Stimulated activated CD4-positive, alpha-beta T cell treated with anti-CD3 and anti-CD28 coated beads, TNF-alpha, amount 100 ng/mL, for 1 hour (primary cell): ENCODE data around the gene RNF19B.
"Not testable (repeated sequence)": the region's sequence is repeated elsewhere in the genome, so short reads cannot be mapped to it uniquely, and the experiment has no call there.

Experiments used
- DNase-seq, 3 donors: peaks; one replicate each; pipeline ENCODE4 v3.0.0-alpha.2; 2020; ENCODE audit warnings: low read depth in 3 of 3, low spot score in 1 of 3

Gene RNF19B, protein sequence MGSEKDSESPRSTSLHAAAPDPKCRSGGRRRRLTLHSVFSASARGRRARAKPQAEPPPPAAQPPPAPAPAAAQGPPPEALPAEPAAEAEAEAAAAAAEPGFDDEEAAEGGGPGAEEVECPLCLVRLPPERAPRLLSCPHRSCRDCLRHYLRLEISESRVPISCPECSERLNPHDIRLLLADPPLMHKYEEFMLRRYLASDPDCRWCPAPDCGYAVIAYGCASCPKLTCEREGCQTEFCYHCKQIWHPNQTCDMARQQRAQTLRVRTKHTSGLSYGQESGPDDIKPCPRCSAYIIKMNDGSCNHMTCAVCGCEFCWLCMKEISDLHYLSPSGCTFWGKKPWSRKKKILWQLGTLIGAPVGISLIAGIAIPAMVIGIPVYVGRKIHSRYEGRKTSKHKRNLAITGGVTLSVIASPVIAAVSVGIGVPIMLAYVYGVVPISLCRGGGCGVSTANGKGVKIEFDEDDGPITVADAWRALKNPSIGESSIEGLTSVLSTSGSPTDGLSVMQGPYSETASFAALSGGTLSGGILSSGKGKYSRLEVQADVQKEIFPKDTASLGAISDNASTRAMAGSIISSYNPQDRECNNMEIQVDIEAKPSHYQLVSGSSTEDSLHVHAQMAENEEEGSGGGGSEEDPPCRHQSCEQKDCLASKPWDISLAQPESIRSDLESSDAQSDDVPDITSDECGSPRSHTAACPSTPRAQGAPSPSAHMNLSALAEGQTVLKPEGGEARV

DNA sequence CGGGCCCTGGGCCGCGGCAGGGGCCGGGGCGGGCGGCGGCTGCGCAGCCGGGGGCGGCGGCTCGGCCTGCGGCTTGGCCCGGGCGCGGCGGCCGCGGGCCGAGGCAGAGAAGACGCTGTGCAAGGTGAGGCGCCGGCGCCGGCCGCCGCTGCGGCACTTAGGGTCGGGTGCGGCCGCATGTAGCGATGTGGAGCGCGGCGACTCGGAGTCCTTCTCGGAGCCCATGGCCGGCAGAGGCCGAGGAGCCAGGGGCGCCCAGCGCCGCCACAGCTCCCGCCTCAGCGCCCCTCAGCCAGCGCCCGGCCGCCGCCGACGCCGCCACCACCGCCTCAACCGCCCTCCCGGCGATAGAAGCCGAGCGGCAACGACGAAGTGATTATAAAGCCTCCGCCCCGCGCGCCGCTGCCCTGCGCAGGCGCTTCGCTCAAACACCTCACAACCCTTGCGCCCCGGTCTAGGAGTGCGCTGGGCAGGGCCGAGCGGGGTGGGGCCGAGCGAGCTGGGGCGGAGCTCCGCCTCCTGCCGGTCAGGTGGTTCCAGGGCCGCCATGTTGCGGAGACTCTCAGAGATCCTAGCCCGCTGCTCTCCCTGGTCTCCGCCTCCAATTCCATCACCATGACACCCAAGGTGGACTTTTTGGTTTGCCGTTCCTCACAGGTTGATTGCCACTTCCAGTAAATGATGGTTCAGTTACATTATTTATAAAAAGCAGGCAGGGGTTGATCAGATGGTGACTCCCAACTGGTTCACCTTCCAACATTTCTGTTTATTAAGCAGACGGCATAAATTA lies at the start of gene RNF19B:
Gene RNF19B (minus strand): TSS at position 349 of the 790 bp plus-strand sequence. CDS start 124 bp downstream, at position 225.
- DNase-seq: peak; percentile 87 to 91 (median 88)

DNA sequence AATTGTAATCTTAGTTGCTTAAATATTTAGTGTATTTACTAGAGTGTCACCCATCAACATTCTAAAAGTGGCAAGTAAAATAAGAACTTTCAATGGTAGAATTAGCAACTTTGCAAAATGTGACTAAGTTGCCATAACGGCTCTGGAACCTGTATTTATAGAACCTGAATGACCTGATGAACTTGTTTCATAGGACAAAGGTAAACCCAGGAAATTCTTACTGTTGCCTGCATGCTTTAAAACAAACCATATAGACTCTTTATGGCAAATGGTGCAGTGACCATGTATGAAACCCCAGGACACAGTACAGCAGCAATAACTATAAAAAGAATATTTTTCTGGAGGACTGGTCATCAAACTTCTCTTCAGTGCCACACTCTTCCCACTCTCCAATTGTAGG lies 49.2 kb upstream of the RNF19B start:
- DNase-seq: no peak

DNA sequence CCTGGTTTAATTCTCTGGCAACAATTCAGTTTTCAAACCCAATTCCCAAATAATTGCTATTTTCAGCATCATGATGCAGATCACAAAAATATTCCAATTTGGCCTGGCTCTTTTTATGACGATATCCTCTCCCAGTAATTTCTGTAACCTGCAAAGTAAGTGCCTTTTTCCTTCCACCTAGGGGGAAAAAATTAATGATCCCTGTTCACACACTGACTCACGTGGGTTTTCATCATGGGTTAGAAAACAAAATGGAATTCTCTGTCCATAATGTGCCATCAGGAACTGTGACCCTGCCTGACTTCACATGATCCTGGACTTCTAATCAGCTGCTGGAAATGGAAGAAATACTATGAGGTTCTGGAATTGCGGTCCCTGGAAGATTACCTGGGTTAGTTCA lies 47.6 kb upstream of the RNF19B start:
- no peak for DNase-seq

DNA sequence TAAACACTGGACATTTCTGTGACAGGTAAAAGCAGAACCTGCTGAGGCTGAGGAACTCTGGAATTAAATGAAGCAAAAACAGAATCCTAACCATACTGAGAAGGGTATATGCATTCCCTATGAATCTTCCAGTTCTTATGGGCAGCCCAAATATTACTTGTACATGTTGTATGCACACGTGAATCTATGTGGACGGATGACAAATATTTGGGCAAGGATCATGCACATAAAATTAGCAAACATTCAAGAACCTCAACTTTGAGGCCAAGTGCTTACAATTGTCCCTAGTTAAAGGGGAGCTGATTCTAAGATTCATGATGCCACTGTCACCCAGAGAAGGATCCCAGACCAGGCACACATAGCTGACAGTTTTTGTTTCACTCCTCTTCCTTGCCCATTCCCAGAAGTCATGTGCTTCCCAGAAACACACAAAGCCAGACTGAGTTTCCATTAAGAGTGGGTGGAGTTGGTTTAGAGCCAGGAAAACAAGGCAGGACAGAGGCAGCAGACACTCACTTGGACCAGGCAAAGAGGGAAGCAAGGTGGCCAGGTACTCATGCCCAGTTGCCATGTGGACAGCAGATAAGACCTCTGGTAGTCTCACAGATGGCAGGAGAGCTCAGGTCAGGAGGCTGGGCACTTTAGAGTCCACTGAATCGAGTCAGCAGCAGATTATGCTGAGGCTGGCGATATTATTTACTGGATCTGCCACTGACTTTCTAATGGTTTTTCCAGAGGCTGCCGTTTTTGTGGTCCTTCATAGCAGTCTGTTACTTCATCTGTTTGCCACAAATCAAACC lies 46.5 kb upstream of the RNF19B start:
- DNase-seq: no peak

DNA sequence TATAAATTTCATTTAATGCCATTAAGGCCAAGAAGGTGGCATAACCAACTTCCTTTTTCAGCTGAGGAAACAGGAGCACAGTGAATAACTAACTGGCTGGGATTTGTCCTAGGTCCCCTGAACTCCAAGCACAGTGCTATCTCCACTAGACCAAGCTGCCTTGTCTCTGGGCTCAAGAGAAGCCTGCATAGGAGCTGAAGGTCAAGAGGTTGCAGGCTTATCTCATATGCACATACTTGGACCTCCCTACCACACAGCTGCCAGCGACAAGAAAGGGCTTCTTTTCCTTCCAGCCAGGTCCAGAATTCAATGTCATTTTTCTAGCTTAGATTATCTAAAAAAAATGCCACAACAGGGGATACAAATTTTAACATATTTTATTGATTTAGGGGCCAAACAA lies 45.0 kb upstream of the RNF19B start:
- no peak for DNase-seq

DNA sequence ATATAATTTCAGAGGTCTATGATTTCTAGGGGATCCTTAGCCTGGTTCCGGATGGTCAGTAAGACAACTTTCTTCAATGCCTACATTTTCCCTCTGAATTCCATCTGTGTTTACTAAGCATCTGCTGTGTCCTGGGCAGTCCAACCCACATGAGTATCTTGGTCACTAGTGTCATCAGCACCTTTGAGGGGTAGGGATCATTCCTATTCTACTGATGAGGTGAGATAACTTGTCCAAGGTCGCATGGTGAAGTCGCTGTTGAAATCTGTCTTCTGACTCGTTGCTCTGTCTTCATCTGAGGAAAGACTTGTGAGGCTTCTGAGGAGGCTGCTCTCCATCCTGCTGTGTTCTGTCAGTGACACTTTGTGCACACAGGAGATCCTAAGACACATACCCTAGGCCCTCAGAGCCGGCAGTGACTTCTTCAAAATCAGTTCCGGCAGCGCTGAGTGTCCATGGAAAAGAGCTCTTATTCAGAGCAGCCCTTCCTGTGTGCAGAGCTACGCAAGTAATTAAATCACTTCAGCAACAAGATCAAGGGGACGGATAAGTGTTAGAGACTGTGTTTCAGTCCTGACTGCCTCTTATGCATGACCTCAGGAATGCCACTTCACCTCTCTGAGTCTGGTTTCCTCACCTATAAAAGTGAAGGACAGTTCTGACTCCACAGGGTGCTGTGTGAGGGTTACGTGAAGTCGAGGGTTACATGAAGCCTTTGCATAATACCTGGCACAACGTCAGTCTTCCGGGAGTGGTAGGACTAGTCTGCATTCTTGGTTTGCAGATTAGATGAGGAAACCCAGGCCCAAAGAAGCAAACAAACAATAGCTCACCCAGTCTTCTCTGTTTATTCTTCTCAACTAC lies 43.7 kb upstream of the RNF19B start:
- DNase-seq: no peak

DNA sequence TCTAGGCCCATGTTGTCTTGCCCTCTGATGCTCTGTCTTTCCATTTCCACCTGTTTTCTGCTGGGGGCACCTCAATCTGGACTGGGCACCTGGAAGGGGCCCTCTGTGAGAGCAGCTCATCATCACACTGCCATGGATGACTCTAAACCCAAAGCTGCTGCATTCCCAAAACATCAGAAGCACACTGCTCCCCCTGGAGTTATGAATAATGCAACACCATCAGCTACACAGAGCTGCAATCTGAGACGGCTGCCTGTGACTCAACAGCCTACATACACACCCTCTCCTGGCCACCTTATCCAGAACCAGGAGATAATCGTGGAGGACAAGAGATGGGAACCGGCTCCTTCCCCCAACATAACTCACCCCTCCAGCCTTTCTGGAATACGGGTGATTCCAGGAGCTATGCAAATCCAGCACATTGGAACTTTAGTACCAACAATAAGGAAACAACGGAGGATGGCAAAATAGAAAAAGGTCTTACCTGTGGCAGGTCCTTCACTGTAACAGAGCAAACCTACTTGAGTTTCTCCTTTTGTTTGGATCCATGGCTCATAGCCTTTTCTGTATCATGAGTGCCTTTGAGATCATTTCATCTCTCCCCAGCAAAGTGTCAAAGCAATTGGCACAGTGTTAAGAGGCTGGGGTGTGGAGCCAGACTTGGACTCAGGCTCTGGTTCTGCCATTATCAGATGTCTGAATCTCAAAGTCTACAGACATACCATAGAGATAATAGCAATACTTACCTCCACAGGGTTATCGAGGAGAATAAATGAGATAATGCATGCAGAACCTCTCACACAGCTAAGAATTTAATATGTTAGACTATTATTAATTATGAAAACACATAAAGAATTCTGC lies 42.8 kb upstream of the RNF19B start:
- no peak for DNase-seq

DNA sequence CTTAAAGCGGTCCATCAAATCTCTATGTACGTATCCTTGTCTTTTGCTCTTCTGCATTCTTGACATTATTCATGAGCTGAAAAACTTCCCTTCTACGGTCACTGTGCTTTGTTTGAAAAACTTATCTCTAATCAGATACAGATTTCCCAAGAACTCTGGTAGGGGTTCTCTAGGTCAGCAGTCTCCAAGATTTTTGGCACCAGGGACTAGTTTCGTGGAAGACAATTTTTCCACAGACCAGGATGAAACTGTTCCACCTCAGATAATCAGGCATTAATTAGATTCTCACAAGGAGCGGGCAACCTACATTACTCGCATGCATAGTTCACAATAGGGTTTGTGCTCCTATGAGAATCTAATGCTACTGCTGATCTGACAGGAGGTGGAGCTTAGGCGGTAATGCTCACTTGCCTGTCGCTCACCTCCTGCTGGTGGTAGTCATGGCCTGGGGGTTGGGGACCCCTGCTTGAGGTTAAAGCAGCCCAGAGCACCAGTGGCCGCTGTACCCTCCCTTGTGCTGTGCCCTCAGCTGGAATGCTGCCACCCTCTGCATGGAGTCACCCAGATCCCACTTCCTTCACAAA lies 41.3 kb upstream of the RNF19B start:
- DNase-seq: no peak

DNA sequence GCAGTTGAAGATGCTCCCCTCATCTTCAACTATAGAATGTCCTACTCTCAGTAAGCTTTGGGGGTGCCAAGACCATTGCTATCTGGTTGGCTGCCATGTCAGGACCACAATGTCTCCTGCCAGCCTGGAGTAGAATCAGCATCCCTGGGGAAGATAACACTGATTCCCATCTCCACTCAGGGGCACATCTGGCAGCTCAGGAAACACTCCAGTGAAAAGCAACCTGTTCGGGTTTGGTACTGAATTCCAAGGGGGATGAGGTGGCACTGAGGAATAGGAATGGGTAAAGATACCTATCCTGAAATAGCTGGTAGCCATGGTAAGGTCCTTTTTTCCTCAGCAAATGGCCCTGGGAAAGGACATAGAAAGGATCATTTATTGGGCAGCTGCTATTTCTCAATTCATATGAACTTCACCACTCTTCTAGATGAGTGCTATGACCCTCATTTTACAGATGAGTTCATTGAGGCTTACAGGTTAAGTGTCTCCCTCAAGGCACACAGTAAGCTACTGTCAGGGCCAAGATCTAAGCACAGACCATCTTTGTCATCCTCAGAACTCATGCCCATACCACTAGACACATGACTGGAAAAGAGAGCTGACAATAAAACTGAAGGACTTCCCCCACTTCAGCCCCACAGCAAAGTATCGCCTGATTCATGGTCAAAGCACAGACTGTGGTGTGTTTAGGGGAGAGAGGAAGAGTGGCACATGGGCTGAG lies 40.7 kb upstream of the RNF19B start:
- DNase-seq: no peak

DNA sequence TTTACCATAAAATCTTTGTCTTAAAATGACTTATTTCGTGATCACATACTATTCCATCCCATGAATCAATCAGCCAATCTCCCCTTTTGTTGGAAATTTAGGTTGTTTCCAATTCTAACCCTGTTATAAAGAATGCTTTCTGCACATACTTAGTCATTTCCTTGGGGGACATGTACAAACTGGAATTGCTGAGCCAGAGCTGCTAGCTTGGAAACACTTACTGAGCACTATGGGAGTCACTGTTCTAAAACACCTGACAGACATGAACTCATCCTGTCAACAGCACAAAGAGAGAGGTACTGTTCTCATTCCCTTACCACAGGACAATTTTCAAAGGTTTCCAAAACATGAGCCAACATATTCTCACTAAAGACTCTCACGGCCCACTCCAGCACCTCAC lies 40.0 kb upstream of the RNF19B start:
- DNase-seq: no peak

DNA sequence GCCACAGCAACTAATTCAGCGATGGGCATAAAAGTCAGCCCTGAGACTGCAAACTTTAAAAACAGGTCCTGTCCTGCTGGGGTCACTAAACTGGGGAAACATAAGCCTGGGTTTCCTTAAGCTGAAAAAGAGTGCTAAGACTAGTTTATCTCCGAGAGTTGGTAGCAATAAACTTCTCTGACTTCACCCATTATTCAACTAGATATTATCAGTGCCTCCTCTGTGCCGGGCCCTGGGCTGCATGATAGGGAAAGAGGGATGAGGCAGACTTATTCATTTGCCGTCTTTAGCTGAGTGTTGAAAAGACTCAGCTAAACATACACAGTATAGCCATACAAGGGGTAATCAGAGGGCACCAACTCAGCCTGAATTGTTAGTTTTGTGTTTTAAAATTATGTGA lies 39.0 kb upstream of the RNF19B start:
- no peak for DNase-seq

DNA sequence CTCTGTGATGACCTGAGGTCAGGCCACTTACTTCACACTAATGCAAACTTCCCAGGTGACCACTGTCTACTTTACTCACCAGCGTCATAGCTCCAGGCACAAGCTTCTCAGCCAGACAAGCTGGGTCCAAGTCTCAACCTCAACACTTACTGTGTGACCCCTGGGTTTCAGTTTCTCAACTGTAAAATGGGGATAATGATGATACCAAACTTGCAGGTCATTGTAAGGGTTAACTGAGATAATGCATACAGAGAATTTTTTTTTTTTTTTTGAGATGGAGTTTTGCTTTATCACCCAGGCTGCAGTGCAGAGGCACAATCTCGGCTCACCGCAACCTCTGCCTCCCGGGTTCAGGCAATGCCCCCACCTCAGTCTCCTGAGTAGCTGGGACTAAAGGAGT lies 37.4 kb upstream of the RNF19B start:
- no peak for DNase-seq

DNA sequence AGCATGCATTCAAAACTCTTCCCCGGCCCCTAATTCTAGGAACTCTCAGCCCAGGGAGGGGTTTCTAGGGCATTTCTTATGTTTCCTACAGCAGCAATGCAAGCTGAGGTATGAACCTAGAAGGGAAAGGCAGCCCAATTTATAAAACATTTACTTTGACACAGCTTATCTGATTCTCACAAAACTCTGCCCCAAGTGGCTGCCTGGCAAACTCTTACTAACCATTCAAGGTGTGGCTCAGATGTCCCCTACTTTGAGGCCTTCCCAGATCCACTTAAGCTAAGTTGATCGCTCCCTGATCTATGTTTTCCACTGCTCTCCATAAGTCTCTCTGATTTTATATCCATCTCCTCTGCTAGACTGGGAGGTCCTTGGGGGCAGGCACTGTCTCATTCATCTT lies 36.7 kb upstream of the RNF19B start:
- no peak for DNase-seq

DNA sequence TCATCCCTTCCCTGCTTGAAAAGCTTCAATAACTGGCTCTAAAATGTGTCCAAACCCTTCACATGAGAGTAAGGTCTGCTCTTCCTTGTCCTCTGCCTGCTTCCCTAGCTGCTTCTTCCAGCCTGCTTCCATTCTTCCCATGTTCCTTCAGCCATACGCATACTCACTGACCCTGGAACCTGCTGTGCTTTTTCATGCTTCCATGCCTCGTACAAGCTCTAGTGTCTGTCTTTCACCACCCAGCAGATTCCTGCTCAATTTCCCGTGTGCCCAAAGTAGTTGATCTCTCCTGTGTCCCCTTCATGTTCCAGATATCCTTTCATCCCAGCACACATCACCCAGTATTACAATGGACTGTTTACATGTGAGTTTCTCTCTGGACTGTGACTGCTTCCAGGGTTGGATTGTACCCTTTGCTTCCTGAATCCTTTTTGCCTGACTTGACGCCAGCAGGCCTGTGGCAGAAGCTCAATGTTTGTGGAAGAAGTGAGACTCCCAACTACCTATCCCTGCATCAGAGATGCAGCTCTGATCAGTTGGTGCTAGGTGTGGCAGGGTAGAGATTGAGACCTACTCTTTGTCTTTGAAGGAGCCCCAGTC lies 35.9 kb upstream of the RNF19B start:
- DNase-seq: no peak

DNA sequence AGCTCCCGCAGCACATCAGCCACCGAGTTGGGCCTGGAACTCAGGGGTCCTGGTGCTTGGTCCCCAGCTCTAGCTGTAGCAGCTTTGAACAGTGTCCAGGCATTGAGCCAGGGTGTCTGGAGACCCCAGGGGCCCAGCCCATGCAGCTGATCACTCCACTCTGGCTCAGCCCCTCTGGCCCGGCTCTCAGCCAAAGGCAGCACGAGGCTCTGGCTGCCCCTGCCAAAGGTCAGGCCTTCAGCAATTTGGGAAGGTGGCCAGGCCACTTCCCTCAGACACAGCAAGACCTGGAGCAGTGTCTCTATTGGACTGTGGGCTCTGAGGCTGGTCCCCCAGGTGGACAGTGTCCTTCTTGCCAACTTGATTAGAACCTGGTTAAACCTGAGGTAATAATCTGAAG lies 34.4 kb upstream of the RNF19B start:
- no peak for DNase-seq

DNA sequence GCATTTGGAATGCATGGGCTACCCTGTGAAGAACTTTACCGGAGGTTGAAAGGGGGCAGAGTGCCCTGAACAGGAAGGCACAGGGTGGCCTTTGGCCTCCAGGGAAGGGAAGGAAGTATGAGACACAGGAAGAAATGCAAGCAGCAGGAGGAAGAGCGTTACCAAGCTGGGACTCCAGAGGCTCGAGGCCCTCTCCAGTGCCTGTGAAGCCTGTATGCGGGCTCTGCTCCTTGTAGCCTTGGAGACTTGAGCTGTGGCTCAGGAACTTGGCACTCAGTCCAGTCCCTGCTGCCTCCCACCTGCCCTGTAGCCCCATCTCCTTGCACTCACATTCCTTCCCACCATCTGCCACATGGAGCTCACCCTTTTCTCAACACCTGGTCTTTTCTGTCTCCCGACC lies 33.5 kb upstream of the RNF19B start:
- DNase-seq: no peak

DNA sequence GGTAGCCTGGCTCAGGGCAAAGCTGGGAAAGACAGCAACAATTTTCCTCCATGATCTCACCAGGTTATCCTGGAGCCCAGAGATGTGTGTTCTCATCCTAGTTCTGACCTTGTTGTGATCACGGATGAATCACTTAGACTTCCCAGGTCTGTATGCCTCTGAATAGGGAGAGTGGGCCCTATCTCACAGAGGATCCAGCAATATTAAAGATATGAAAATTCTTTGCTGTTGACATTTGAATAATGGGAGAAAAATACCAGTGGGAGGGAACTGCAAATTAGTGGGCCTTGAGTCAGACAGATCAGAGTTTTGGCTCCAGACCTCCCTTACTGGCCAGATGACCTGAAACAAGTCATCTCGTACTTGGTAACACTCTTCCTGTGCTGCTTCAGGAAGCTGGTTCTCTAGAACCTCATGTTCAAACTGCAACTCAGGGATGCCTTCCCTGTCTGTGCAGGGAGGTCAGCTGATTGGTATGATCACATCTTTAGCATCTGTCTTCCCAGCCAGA lies 32.8 kb upstream of the RNF19B start:
- DNase-seq: no peak

DNA sequence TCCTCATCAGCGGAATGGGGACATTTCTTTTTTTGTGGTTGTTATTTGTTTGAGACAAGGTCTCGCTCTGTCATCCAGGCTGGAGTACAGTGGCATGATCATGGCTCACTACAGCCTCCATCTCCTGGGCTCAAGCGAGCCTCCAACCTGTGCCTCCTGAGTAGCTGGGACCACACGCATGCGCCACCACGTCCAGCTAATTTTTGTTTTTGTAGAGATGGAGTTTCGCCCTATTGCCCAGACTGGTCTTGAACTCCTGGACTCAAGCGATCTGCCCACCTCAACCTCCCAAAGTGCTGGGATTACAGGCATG lies 28.7 kb upstream of the RNF19B start:
- DNase-seq: not testable (repeated sequence)
